ENCODE measurements around the gene TRRAP. TPM values are rescaled to one million over a fixed set of nuclear protein-coding genes. Genes with fewer than 3 reads are reported as not detected.

Gene TRRAP
- polyA plus RNA-seq, 4 donors: 33.9 to 44.3 (median 39.3) TPM

DNA sequence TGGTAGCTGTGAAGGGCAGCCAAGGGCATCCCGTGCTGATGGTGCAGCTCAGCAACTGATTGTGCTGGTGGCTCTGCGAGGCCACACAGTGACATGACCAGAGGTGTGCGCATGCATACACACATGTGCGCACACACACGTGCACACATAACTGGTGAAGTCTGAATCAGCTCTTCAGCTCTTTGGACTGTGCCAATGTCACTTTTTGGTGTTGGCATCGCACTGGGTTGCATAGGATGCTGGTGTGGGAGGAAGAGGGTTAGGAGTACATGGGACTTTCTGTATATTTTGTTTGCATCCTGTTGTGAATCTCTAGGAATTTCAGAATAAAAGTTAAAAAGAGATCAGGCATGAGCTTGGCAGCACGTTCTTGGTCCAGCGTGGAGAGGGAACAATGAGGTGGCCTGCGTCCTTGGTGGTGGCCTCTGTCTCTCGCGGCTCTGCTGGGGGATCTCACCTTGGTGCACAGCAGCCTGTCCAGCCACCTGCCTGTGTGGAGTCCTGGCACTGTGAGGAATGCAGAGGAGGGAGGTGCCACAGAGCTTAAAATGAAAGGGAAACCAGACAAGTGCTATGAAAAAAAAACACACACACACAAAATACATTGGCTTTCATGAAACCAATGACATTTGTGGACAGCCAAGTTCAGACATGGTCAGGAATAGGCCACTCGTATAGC lies 124.0 kb downstream of the TRRAP start:
- DNase-seq (ENCODE audit: low read depth in 4 of 4, low spot score in 3 of 4): no peak

DNA sequence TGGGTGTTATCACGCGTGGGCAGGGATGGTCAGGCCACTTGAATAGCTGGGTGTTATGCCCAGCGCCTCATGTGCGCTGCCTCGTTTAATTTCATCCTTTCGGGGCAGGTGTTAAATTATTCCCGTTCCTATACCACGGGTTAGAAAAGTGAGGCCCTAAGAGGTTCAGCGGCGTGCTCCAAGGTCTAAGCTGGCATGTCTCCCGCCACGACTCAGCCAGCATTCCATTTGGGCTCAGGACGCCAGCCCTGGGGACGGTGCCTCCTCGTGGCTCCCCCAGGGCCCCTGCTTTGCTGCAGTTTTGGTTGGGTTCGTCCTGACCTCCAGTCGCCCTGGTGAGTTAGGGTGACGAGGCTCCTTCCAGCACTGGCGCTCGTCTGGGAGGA lies 124.5 kb downstream of the TRRAP start:
- no peak for DNase-seq (ENCODE audit: low read depth in 4 of 4, low spot score in 3 of 4)

GRCh38 chr7:99003419-99003818 lies 125.1 kb downstream of the TRRAP start:
- no peak for DNase-seq (ENCODE audit: low read depth in 4 of 4, low spot score in 3 of 4)

DNA sequence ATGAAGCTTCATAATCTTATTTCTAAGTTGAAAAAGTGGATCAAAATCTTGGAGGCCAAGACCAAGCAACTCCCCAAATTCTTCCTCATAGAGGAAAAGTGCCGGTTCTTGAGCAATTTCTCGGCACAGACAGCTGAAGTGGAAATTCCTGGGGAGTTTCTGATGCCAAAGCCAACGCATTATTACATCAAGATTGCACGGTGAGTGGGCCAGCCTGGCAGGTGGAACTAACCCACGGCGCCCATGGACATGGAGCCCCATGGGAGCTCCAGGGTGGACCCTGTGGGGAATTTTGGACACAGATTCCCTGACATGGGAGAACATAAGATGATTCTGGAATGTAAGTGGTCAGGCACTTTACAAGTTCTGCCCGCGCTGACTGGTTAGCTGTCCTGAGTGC lies 125.9 kb downstream of the TRRAP start:
- no peak for DNase-seq (ENCODE audit: low read depth in 4 of 4, low spot score in 3 of 4)

DNA sequence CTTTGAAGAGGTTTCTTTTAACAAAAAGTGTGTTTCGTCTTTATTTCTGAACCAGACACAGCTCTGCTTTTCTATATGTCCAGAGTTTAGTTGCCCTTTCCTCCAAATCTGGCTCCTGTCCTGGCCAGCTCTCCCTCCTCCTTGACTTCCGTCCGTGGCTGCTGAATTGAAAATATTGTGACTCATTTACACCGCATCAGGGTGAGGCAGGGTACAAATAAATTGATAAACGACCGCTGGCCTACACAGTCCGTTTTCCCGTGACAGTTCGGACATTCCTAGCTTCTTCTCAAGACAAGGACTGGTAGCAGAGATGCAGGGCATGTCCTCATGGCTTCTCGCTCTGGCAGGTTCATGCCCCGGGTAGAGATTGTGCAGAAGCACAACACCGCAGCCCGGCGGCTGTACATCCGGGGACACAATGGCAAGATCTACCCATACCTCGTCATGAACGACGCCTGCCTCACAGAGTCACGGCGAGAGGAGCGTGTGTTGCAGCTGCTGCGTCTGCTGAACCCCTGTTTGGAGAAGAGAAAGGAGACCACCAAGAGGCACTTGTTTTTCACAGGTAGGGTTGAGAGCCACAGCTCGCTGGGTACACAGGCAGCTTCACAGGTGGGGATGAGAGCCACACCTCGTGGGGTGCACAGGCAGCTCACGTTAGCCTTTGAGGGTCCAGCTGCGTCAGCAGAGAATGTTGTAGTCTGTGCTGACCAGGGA lies 126.6 kb downstream of the TRRAP start:
- no peak for DNase-seq (ENCODE audit: low read depth in 4 of 4, low spot score in 3 of 4)

- no peak for DNase-seq (ENCODE audit: low read depth in 4 of 4, low spot score in 3 of 4)
Observed at GRCh38 chr7:99005776-99006175, 127.4 kb downstream of the TRRAP start.

DNA sequence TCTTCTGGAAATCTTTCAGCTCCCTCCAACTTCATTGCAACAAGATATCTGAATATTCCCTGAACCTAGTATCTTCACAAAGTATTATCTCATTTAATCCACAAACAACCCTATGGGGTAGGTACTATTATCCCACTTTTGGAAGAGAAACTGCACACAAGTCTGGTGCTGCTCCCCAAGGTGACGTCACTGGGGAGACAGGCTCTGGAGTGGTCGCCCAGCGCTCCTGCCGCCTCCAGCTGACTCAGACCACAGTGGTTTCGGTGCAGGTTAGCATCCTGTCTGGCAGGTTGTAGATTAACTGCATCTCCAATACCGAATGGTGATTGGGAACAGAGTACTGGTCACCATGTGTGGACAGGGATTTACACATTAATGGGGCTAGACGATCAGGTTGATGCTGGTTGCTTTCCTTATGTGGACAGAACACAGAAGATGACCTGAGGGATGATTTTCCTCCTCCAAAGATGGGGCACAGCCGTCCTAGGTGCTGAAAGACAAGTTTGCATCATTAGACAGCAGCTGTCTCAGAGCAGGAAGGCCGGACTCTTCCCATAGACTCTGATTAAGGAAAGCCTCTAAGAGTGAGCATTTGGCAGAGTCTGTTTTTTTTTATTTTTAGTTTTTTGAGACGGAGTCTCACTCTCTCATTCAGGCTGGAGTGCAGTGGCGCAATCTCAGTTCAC lies 128.6 kb downstream of the TRRAP start:
- DNase-seq (ENCODE audit: low read depth in 4 of 4, low spot score in 3 of 4): no peak

DNA sequence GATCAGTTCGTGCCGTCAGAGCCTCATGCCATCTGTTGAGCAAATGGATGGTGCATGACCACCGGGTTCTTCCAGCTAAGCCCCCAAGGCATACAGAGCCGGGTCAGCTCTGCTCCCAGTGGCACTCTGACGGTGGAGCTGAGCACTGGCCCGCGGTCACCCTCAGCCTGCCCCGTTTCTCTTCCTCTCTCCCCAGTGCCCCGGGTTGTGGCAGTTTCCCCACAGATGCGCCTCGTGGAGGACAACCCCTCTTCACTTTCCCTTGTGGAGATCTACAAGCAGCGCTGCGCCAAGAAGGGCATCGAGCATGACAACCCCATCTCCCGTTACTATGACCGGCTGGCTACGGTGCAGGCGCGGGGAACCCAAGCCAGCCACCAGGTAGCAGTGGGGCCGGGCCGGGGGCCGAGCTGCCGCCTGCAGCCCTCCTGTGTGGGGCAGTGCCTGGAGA lies 129.9 kb downstream of the TRRAP start:
- DNase-seq (ENCODE audit: low read depth in 4 of 4, low spot score in 3 of 4): no peak

DNA sequence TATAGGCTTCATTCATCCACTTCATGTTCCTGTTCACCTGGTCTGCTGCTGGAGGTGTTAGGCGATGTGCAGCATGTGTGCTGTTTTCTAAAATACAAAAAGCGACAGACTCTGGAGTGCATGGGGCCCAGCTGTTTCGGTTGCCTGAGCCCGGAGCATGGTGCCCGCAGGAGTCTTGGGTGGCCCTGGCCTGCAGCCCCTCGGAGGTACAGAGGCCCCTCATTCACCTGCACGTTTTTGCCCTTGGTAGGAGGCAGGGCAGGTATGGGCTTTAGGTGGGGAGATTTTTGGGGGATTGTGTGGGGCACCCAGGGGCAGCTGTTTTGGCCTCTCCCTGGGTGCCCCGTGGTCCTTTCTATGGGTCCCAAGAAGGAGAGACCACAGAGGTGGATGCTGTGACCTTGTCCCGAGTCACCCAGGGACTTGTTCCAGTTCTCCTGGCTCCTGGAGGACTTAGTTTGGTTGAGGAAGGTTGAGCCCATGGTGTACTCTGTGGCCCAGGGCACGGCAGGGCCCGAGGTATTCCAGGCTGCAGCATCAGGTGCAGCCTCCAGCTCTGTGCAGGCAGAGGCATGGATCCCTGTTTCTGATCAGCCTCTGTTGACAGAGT lies 130.7 kb downstream of the TRRAP start:
- DNase-seq (ENCODE audit: low read depth in 4 of 4, low spot score in 3 of 4): no peak

DNA sequence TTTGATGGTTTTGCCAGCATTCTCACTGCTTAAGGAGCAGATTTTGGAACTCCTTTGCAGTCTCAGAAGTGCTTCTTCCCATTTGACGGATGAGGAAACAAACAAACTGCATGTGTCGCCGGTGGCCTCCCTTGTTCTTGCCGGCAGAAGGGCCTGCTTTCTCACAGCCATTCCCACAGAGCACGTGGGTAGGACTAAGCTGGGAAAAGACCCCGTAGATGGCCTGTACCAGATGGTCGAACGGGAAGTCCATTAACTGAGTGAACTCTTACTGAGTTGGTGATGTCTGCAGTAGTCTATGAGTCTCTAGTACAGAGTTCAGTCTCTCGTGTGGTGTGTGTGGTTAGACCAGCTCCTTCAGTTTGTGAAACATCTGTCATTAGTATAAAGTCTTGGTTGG lies 131.9 kb downstream of the TRRAP start:
- no peak for DNase-seq (ENCODE audit: low read depth in 4 of 4, low spot score in 3 of 4)

DNA sequence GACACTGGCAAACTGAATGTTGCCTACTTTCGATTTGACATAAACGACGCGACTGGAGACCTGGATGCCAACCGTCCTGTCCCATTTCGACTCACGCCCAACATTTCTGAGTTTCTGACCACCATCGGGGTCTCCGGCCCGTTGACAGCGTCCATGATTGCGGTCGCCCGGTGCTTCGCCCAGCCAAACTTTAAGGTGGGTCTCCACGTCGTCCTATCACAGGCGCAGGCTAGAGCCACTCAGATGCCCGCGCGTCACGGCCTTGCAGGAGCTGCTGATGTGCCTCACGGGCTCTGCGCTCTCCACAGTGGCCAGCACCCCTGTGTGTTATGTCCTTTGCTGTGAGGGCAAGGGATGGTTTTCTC lies 133.0 kb downstream of the TRRAP start:
- DNase-seq (ENCODE audit: low read depth in 4 of 4, low spot score in 3 of 4): no peak

- no peak for DNase-seq (ENCODE audit: low read depth in 4 of 4, low spot score in 3 of 4)
Observed at GRCh38 chr7:99011706-99012404, 133.5 kb downstream of the TRRAP start.

DNA sequence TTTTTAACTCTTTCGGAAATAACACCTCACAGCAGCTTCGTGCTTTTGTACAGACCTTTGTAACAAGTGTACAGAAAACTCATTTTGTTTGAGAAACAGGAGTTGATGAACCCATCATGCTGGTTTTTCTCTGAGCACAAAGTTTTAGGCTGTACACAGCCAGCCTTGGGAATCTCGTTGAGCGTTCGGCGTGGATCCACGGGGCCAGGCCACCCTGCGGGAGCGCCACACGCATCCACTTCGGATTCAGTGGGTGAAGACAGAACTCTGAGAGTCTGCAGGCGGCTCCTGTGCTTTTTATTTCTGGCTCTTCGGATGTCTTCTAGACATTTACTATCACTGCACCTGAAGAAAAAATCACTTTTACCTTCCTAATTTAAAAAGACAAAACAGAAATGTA lies 134.4 kb downstream of the TRRAP start:
- no peak for DNase-seq (ENCODE audit: low read depth in 4 of 4, low spot score in 3 of 4)

DNA sequence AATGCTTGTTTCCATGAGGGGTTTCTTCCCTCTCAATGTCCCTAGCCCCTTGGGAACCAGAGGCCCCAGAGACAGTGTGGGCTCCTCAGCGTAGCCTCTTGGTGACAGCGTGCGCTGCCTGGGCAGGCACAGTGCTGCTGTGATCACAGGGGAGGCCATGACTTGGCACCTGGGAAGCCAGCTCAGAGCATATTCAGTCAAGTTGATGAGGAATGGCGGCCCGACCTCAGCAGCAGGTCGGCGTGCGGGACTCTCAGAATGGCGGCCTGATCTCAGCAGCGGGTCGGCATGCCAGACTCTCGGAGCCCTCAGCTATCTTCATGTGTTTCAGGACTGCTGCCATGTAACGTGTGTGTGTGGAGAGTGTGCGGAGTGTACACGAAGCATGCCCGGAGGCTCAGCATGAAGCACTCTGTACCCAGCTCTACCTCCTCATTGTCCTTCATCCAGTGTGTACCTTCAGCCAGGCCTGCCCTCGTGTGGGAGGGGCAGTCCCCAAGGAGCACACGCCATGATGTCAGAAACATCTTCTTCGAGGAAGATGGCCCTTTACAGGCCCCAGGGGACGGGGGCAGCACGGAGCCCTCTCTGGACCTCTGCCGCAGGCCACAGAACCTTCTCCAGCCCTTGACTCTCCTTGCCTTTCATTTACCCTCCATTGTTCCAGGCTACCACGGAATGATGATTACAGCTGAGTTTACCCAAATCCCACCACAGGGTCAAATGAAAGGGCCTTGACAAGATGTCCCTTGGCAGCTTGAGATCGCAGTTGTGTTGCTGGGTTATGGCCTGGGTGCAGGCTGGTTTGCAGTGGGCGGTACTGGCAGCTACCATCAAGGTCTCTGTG lies 135.2 kb downstream of the TRRAP start:
- DNase-seq (ENCODE audit: low read depth in 4 of 4, low spot score in 3 of 4): no peak

GRCh38 chr7:99014113-99014985 lies 136.0 kb downstream of the TRRAP start:
- no peak for DNase-seq (ENCODE audit: low read depth in 4 of 4, low spot score in 3 of 4)

- no peak for DNase-seq (ENCODE audit: low read depth in 4 of 4, low spot score in 3 of 4)
Observed at GRCh38 chr7:99016196-99016595, 137.9 kb downstream of the TRRAP start.

GRCh38 chr7:99019523-99020412 lies 141.4 kb downstream of the TRRAP start:
- no peak for DNase-seq (ENCODE audit: low read depth in 4 of 4, low spot score in 3 of 4)

DNA sequence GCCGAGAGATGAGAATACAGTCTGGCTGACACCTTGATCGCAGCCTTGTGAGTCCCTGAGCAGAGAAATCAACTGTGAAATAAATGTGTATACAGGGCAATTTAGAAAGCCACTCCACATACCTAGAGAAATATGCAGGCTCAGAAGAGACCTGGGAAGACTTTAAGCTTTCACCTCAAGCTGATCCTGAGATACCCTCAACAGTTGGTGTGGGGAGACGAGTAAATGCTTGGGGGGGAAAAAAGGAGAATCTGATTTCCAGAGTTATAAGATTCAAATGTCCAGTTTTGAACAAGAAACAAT lies 142.0 kb downstream of the TRRAP start:
- no peak for DNase-seq (ENCODE audit: low read depth in 4 of 4, low spot score in 3 of 4)
